Stimulated activated CD4-positive, alpha-beta T cell treated with anti-CD3 and anti-CD28 coated beads, Interleukin-2, amount 100 ng/mL, for 4 hours (primary cell): ENCODE measurements around the gene PALD1.
"Not testable (repeated sequence)": the region's sequence is repeated elsewhere in the genome, so short reads cannot be mapped to it uniquely, and the experiment has no call there.

Experiments
- DNase-seq: peaks from one replicate; pipeline ENCODE4 v3.0.0-alpha.2; 2020; ENCODE audit warnings: low read depth

PALD1 gene

DNA sequence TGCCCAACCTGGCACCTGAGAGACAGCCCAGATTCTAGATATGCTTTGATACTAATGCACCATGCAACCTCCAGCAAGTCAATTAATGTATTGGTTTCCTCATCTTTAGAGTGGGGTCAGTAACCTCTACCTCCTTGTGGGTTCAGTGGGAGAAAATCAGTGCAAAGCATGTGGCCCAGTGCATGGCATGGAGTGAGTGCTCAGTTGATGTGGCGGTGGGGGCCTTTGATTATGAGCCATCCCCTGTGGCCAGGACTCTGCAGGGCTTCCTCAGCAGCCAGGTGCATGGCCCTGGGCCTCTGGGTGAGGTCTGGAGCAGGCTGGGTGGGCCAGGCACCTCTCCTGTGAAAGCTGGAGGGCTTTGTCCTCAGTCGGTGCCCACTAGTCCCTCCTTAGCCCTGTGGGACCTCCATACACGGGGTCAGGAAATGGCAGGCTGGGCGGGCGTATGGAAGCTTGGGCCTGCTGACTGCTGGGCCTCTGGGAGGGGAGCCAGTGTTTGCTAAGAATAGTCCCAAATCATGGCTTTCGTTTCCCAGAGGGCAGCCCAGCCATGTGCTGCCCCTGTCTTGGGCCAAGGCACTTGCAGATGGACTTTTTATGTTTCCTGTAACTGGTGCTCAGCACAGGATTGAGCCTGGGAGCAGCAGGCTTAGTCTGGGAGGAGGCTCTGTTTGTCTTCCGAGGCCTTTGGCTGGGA is 3.4 kb downstream of the PALD1 start:
- no peak for DNase-seq

DNA sequence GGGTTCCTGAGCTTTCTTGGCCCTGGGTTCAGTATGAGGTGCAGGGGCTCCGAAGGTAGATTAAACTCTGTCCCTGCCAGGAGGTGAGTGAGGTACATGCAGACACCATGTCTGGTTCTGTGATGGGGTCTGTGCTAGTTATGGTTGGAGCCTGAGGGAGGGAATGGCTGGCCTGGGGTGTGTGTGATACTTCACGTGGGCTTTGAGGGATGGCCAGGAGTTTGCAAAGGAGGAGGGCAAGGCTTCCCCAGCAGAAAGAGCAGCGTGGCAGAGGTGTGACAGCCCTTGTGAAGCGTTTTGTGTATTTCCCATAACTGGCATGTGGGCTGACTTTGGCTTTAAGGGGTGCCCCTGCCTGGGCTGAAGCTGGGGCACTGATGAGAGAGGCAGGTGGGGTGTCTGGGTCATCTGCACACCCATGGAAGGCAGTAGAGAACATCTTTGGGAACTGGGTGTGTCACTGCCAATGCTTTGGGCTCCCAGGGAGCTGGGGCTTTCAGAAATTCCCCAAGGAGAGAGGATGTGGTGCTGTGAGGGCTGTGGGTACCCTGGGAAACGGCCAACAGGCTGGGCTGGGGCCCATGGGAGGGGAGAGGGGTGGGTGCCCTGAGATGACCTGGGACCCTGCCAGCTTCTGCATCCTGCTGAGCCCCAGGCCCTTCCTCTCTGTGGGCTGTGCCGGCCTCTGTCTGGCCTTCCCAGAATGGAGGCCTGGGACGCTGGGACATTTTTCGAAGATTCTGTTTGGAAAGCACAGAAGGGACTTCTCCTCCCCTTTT is 4.6 kb downstream of the PALD1 start:
- no peak for DNase-seq

DNA sequence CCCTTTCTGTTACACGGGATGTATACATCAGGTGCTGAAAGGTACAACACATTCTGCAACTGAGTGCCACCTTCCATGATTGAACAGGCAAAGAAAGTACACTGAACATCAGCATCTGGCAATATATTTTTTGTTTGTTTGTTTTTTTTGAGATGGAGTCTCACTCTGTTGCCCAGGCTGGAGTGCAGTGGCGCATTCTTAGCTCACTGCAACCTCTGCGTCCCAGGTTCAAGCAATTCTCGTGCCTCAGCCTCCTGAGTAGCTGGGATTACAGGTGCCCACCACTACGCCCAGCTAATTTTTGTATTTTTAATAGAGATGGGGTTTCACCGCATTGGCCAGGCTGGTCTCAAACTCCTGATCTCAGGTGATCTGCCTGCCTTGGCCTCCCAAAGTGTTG is 5.3 kb downstream of the PALD1 start:
- DNase-seq: not testable (repeated sequence)

DNA sequence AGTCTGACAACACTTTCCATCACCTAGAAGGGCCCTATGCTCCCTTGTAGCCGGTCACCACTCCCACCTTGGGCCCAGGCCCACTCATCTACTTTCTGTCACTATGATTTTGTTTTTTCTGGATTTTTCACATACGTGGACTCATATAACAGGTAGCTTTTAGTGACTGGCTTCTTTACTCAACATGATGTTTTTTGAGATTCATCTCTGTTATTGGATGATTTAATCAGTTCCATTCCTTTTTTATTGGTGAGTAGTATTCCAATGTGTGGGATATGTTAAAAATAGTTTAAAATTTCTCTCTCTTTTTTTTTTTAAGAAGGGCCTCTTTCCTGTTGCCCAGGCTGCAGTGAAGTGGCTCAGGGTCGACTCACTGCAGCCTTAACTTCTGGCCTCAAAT is 9.3 kb downstream of the PALD1 start:
- no peak for DNase-seq

DNA sequence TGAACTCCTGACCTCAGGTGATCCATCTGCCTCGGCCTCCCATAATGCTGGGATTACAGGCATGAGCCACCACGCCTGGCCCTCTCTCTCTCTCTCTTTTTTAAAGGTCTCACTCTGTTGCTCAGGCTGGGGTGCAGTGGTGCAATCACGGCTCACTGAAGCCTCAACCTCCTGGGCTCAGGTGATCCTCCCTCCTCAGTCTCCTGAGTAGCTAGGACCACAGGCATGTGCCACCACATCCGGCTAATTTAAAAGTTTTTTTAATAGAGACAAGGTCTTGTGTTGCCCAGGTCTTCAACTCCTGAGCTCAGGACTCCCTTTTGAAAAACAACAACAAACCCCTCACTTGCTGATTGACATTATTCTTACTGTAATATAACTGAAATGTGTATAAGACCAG is 11.6 kb downstream of the PALD1 start:
- DNase-seq: no peak

DNA sequence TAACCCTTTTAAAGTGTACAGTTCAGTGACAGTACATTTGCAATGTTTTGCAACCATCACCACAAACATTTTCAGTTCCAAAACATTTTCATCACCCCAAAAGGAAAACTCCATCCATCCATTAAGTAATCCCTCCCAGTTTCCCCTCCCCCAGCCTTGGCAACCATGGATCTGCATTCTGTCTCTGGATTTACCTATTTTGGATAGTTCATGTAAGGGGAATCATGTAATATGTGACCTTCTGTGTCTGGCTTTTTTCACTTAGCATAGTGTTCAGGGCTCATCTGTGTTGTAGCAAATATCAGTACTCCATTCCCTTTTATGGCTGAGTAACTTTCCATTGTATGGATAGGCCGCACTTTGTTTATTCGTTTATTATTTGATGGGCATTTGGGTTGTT is 13.0 kb downstream of the PALD1 start:
- DNase-seq: no peak

DNA sequence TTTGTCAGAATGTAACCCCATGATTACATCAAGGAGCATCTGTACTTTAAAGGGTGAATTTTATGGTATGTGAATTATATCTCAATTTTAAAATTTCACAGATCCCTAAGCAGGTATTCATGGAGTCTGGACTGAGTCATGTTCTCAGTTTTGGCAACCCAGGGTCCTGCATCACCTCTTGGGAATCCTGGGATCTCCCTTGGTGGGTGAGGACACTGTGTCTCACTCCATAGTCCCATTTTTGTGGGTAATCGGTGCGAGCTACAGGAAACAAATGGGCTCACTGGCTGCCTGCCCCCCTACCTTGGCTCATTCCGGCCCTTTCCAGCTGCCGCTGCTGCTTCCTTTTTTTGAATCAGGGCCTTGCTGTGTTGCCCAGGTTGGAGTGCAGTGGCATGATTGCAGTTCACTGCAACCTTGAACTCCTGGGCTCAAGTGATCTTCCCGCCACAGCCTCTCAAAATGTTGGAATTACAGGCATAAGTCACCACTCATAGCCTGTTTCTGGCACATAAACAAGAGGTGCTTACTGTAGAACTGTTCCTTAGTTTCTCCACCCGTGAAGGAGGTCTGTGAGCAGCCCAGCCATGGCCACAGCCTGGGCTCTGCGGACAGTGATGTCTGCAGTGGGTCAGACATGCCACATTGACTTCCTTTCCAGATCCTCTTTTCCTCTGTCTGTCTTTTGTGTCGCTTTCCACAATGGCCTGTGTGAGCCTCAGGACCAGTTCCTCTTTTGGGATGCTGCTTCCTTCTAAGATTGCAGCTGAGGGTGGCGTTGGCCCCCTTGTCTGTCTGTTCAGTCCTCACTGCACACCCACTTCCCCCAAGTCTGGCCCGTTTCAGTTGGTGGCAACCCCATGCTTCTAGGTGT is 14.5 kb downstream of the PALD1 start:
- DNase-seq: no peak

DNA sequence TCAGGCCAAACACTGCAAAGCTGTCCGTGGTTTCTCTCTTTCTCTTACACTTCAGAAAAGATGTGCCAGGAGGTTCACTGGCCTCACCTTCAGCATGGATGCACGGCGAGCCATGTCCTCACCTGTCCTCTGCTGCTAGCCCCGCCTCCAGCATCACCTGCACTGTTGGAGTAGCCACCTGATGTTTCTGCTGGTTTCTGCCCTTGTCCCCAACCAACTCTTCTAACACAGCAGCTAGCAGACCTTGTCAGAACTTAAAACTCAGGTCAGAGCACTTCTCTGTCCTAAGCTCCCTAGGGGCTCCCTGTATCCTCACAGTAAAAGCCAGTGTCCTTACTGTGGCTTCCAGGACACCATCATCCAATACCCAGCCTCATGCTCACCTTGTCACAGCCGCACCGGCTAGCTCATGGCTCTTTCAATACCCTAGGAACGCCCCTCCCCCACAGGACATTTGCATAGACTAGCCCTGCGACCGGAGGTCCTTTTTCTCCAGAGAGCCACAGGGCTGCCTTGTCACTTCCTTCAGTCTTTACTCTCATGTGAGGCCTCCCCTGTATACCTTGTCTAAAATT is 15.2 kb downstream of the PALD1 start:
- no peak for DNase-seq

DNA sequence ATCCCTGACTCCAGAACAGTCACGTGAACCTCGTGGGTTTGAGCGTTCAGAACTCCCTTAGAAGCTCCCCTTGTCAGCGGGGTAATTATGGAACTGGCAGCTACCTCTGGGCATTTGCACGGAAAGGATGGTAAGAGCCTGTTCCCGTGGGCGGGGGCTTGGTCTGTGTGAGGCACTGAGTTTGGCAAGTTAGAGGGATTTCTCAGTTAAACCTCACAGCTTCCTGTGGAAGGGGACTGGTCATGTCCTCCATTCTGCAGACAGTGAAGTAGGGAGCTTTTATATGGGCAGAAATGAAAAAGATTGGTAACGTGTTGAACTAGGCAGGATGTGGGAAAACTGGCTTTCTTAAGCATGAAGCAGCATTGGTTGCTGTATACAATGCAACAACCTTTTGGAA is 16.0 kb downstream of the PALD1 start:
- no peak for DNase-seq

DNA sequence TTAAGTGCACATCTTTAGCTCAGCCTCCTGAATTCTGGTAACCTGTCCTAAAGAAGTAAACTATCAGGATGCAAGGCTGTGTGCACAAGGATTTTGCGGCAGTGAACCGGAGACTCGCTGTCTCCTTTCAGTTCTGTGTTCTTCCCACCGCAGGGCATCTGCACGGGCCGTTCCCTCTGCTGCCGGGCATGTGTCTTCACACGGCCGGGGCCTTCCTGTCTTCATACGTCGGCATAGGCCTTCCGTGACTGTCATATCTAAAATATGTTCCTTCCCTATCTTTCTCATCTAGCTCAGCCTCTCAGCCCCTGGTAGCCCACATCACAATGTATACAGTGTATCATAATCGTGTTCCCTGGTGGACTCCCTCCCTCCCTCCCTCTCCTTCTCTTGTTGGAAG is 16.4 kb downstream of the PALD1 start:
- DNase-seq: no peak

DNA sequence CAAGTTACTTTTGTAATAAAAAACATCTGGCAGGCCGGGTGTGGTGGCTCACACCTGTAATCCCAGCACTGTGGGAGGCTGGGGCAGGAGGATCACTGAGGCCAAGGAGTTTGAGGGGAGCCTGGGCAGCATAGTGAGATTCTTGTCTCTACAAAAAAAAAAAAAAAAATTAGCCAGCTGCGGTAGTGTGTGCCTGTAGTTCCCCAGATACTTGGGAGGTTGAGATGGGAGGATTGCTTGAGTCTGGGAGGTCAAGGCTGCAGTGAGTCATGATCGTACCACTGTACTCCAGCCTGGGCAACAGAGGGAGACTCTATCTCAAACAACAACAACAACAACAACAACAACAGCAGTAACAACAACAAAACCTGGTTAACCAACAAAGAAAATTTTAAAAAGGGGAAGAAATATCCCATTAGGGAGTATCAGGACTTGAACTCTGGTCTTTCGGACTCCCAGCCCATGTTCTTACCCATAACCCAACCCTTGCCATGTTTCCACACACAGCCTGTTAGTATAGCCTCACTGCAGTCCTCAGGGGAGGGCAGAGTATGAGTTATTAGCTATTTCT is 17.2 kb downstream of the PALD1 start:
- DNase-seq: no peak

DNA sequence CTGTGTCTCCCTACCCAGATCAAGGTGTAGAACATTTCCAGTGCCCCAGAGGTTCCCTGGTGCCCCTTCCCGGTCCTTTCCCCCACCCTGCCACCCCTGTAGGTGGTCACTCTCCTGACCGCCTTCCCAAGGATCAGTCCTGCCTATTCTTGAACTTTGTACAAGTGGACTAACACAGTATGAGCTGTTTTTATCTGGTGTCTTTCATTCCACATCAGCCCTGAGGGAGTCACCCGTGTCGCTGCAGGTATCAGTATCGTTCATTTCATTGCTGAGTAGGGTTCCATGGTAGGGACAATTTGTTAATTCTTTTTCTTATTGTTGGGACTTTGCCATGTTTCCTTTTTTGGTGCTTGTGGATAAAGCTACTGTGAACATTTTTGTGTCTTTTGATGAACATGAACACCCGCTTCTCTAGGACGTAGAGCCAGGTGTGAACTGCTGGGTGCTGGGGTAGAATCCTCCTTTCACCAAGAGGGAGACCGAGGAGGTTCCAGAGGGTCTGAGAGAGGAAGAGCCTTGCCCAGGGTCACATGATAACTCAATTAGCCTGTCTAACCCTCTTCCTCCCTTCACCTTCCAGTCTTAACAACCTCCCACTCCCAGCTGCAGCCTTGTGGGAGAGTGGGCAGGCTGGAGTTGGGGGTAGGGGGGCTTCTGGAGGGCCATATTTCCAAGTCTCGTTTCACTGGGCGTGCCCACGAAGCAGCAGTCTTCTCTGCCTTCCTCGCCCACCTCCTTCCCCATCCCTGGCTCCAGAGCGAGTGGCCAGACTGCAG is 18.0 kb downstream of the PALD1 start:
- no peak for DNase-seq

DNA sequence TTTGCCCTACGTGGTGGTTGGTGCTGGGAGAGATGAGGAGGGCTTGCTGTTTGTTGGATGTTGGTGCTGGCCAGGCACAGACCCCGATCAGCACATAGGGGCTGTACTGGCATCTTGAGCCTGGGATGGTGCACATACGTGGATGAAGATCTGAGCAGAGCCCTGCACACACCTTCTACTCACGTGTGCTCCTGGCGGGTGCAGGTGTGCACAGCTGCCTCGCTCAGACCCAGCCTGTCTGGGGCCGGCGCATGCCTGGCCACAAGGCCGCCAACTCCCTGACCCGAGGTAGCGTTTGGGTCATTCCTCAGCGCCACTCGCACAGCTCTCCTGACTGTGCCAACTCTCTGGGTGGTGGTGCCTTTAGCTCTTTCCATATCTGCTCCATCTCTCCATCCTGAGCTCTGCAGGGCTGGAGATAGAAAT is 18.6 kb downstream of the PALD1 start:
- DNase-seq: no peak

DNA sequence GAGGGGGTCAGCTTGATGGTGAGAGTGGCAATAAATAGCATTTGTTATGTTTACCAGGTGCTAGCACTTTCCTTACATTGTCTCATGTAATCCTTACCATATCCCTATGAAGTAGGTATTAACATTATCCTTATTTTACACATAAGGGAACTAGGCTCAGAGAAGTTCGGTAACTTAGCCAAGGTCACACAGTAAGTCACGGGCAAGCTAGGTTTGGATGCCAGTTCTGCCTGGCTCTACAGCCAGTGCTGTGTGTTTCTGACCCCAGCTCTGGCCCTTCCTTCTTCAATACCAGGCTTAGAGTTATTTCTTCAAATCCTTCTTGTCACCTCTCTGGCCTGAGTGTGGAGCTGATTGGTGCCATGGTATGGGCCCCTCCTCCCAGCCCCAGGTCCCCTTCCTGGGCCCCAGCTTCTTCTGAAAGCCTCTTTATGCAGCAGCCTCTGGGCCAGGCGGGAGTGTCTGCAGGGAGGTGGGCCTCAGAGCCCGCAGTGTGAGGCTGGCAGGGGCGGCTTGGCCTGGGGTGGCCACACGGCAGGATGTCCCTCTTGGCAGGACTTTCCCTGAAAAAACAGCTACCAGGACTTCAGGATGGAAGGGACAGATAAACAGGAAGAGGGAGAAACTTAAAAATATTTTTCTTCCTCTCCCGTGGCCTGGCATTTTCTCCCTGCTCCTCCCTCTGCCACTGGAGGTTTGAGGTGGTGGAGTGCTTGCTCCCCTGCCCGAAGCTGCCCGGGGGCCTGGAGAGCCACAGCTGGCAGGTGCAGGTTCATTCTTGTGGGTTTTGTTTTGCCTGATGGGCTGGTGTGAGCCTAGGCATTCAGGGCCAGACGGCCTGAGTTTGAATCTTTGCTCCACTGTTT is 20.6 kb downstream of the PALD1 start:
- no peak for DNase-seq

DNA sequence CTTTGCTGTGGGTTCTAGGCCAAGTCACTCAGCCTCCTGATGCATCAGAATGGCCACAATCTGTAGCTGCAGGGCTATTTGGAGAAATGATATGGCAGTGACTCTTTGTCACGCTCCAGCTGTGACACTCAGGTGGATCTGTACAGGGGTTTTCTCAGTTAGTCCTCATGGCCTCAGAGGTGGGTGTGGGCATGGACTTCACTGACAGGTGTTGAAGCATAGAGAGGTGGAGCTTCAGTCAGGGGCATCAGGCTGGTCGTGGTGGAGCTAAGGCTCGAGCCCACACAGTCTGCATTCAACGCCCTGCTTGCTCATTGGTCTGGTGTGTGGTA is 21.2 kb downstream of the PALD1 start:
- no peak for DNase-seq

DNA sequence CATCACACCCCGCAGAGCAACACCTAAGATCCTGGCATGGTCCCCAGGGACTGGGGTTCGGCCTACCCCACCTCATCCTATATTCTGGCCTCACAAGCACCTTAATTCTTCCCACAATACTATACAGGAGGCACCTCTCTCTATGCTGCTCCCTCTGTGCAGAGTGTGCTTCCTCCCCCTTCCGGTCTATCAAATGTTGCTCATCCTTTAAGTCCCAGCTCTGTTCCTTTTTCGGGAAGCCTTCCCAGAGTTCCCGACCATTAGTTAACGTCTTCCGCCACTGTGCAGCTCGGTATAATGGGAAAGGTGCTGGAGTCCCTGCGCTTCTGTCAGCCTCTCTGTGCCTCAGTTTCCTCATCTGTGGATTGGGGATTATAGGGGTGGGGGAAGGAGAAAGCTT is 21.8 kb downstream of the PALD1 start:
- no peak for DNase-seq

DNA sequence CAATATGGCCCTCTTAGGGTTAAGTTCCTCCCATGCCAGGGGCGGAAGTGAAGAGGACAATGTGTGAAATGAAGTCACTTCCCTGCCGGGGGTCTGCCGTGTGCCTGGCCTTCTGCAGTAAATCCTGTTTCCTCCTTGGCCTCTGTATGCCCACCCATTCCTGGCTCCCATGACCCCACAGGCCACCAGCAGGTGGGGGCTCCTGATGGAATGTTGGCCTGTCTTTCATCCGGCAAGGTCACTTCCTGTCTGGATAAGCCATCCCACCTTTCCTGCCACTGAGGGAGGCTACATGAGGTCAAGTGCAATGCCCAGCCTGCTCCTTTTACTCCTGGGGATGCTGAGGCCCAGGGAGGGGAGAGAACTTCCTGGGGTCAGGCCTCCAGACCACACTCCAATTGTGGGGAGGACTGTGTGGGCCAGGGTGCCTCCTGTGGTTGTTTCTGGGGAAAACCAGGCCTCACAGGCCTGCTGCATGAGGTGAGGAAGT is 22.3 kb downstream of the PALD1 start:
- DNase-seq: no peak

DNA sequence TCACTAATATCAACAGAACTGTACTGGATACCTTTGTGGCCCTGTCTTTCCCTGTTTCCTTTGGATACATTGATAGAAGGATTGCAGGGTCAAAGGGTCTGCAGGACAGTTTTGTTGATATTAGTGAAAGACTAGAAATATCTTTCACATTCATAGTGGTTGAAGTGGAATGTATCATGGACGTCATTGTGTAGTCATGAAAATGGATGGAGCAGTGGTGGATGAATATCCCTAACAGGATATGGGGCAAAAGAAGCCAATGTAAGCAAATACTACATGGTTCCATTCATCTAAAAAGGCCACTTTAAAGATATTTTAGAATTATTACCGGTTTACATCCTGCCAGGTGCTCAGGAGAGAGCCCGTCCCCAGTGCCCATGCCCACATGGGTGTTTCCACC is 23.8 kb downstream of the PALD1 start:
- no peak for DNase-seq

DNA sequence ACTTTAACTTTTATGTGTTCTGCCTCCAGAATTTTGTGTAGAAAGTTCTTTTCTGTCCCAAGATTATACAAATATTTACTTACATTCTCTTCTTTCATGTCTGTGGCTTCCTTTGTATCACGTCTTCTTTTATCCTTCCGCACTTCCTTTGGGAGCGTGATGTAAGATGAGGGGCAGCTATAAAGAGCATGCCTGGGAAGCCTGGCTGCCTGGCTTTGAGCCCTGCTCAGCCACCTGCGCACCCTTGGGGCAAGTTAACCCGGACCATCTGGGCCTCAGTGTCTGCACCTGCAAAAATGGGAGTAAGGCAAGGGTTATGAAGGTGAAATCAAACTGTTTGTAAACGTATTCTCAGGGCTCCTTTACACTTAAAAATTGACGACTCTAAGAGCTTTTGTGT is 25.2 kb downstream of the PALD1 start:
- DNase-seq: no peak
